Activated T-cell treated with anti-CD3 and anti-CD28 coated beads, Interleukin-2, amount 50 U/mL, for 72 hours (primary cell): ENCODE data around the gene CYP19A1. TPM values are rescaled to one million over a fixed set of nuclear protein-coding genes. Genes with fewer than 3 reads are reported as not detected.

ENCODE experiments used
- ATAC-seq, 2 donors: fragments of 150-1000 bp; cut with Tn5 transposase; replicated peaks in 1 of 2; 2 replicates each; pipeline ENCODE4 v1.10.0; 2021; ENCODE audit warnings: moderate library complexity in 2 of 2, mild to moderate bottlenecking in 1 of 2
- DNase-seq, 2 donors: peaks; one replicate each; pipeline ENCODE4 v3.0.0; 2021 to 2022; ENCODE audit warnings: mixed read lengths in 1 of 2
- H3K27ac Mint-ChIP-seq: one replicate; pipeline ENCODE4 v1.8.0; 2022; ENCODE audit warnings: mild to moderate bottlenecking, moderate library complexity, mixed read lengths
- H3K27me3 Mint-ChIP-seq: one replicate; pipeline ENCODE4 v1.8.0; 2022; ENCODE audit warnings: low read depth, mixed read lengths
- H3K36me3 Mint-ChIP-seq, 2 donors: one replicate each; pipeline ENCODE4 v1.8.0; 2022; ENCODE audit warnings: mixed read lengths in 2 of 2, mild to moderate bottlenecking in 1 of 2; ENCODE audit not compliant: insufficient read depth in 2 of 2
- H3K4me1 Mint-ChIP-seq: one replicate; pipeline ENCODE4 v1.8.0; 2022; ENCODE audit warnings: low read depth, mixed read lengths
- H3K4me3 Mint-ChIP-seq, 2 donors: one replicate each; pipeline ENCODE4 v1.8.0; 2022; ENCODE audit warnings: mild to moderate bottlenecking in 2 of 2, mixed read lengths in 2 of 2, moderate library complexity in 2 of 2
- H3K9me3 Mint-ChIP-seq, 2 donors: one replicate each; pipeline ENCODE4 v1.8.0; 2022; ENCODE audit warnings: mixed read lengths in 2 of 2
- total RNA-seq, 2 donors: library from RNA; stranded (reverse); gene quantifications; one replicate each; pipeline ENCODE4 v1.2.3, GENCODE V29; 2022

CYP19A1 gene
- total RNA-seq, 2 donors from 2014 or later = not detected

DNA sequence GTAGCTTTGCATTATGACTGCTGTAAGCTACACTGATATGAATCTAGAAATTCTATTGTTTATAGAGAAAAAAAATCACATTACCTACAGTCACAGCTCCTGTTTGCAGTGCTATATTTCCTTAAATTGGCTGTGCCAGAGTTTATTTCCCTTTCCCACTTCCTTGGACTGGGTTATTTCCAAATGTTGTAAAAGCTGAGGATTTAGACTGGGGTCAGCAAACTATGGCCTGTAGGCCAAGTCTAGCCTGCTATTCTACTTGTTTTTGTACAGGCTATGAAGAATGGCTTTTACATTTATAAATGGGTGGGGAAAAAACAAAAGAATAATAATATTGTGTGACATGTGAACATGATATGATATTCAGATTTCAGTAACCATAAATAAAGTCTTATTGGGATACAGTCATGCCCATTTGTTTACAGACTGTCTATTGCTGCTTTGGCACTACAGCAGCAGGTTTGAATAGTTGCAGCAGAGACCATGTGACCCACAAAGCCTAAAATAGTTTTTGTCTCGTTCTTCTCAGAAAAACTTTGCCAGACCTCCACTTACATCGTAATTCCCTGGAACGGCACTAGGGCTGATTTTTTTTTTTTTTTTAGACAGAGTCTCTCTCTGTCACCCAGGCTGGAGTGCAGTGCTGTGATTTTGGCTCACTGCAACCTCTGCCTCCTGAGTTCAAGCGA, 10.9 kb upstream of the CYP19A1 start:
- Mint-ChIP-seq H3K27me3 (peaks cover 34% of the 10 kb centered on the region), H3K36me3 (no peaks in the 10 kb centered on the region), H3K9me3 (no peaks in the 10 kb centered on the region), H3K4me1 (no peaks in the 10 kb centered on the region), H3K27ac (no peak overlapping the region), H3K4me3 (no peak overlapping the region)
- DNase-seq = no peak
- no peak for ATAC-seq

DNA sequence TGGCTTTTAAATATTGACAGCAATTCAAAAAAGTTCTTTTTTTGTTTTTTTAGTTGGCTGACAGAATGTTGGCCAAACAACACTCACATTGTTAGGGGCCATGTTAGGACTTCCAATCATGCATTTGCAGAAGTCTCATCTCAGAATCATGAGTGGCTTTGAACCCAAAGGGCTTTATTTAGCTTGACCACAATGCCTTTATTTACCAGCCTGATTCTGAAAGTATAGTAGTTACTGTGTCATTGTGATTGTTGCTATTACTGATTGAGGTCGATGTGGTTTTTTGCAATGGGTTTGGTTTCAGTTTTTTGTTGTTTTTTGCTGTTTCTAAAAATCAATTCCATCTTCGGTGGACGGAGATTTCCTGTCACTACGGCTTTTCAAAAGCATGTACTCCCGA, 10.3 kb upstream of the CYP19A1 start:
- no peaks in the 10 kb centered on the region for H3K36me3 Mint-ChIP-seq
- H3K9me3 Mint-ChIP-seq = no peaks in the 10 kb centered on the region
- no peaks in the 10 kb centered on the region for H3K4me1 Mint-ChIP-seq
- ATAC-seq (no peak), DNase-seq (no peak)
- peaks cover 28% of the 10 kb centered on the region for H3K27me3 Mint-ChIP-seq
- H3K4me3 Mint-ChIP-seq = no peak overlapping the region
- H3K27ac Mint-ChIP-seq = no peak overlapping the region

DNA sequence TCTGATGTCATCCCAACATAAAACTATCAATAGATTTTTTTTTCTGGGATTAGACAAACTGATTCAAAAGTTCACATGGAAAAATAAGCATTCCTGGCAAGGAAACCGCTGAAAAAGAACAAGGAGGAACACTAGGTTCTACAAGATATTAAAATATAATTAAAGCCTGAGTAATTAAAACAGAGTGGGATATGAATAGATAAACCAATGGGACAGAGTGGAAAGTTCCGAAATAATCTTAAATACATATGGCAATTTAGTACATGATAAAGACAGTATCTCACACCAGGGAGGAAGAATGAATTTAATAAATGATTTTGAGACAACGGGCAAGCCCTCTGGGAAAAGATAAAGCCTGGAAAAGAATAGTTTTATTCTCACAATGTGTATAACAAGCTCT, 7.7 kb upstream of the CYP19A1 start:
- H3K9me3 Mint-ChIP-seq = no peaks in the 10 kb centered on the region
- no peak overlapping the region for H3K27ac Mint-ChIP-seq
- no peaks in the 10 kb centered on the region for H3K36me3 Mint-ChIP-seq
- no peaks in the 10 kb centered on the region for H3K4me1 Mint-ChIP-seq
- no peak for DNase-seq
- ATAC-seq = no peak
- H3K4me3 Mint-ChIP-seq = no peak overlapping the region
- H3K27me3 Mint-ChIP-seq = peaks cover 19% of the 10 kb centered on the region

DNA sequence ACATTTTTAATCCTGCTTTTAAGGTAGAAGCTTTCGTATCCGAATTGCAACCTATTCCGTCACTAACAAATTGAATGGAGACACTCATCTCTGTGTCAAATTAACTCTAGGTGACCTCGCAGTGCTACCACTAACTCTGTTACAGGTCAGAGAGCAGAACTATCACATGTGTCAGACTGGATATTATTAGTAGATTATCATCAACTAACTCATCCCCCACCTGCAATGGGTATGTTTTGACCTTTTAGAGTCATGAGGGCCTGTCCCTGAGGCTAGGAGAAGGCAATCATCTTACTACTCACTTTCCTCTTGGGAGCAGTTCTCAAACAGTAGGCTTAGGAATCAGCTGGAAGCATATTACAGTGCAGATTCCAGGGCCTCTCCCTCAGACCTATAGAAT, 5.1 kb upstream of the CYP19A1 start:
- no peak for ATAC-seq
- H3K27me3 Mint-ChIP-seq = peaks cover 23% of the 10 kb centered on the region
- no peak for DNase-seq
- no peak overlapping the region for H3K4me3 Mint-ChIP-seq
- no peaks in the 10 kb centered on the region for H3K4me1 Mint-ChIP-seq
- no peaks in the 10 kb centered on the region for H3K9me3 Mint-ChIP-seq
- no peak overlapping the region for H3K27ac Mint-ChIP-seq
- no peaks in the 10 kb centered on the region for H3K36me3 Mint-ChIP-seq

DNA sequence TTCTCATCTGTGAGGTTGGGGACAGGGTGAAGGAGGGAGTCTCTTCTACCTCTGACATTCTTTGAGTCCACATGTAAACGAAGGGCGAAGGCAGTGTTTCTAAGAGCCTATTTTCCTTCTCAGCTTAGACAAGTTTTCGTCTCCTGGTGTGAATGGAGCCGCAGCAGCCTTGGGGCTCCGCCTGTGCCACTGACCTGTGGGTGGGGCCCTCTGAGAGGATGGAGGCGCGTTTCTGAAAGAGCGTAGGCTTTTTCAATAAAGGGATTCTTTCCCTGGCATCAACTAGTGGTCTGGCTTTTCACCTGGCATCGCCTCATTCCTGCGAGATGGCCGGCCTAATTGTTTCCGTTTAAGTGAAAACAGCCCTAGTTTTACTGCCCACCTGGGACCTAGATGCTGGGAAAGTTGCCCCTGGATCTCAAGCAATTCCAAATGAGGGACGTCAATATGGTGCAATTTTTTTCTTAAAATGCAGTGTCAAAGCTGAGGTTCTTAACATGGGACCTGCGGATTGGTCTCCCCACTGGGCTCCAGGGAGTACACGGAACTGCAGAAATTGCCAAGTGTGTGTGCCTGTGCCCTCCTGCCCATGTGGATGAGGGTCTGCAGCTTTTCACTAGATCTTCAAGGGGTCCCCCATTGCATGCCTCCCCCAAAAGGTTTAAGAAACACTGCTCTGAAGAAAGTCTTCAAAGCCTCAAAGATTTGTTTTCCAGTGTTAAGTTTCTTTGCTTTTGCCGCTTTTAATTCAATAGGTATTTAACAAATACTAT, 4.0 kb upstream of the CYP19A1 start:
- Mint-ChIP-seq H3K4me1 (no peaks in the 10 kb centered on the region), H3K27me3 (peaks cover 23% of the 10 kb centered on the region), H3K36me3 (no peaks in the 10 kb centered on the region), H3K27ac (no peak overlapping the region), H3K9me3 (peaks cover 0 to 1% of the 10 kb centered on the region in 2 donors), H3K4me3 (peak overlapping the region in 1 of 2 donors; percentile 8)
- no peak for DNase-seq
- no peak for ATAC-seq

DNA sequence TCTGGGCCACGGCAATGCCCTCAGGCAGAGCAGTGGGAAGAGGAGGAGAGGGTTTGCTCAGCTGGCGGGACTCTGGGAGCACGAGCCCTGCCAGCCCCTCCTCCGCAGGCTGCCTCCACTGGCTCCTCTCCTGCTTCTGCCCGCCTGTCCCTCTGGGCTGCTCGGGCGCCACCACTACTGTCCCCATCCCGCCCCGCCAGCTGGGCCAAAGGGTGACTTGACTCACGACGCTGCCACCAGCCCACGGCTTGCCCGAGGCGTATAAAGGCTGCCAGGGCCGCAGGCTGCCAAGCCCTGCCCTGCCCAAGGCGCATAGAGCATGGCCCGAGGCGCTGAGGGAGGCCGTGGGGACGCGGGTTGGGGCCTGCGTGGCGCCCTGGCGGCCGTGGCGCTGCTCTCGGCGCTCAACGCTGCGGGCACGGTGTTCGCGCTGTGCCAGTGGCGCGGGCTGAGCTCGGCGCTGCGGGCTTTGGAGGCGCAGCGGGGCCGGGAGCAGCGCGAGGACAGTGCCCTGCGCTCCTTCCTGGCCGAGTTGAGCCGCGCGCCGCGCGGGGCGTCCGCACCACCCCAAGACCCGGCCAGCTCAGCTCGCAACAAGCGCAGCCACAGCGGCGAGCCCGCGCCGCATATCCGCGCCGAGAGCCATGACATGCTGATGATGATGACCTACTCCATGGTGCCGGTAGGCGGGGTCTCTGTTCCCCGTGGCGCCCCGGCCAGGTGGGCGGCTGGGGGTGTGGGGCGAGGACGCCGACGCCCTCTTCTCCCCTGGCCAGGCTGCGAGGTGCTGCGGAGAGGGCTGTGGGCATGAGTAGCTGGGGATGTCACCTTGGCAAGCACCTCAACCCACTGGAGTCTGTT, 3.2 kb upstream of the CYP19A1 start, which contains the start of gene GLDN:
Gene GLDN (plus strand): TSS at position 290 of the 861 bp plus-strand sequence. CDS start 30 bp downstream, at position 320.
- DNase-seq (no peak), ATAC-seq (peak in 1 of 2 donors; percentile 11)
- H3K4me3 Mint-ChIP-seq = peak within 1 kb of the TSS in 1 of 2 donors; percentile 8
- no peaks in the 10 kb centered on the region for H3K36me3 Mint-ChIP-seq
- peaks cover 23% of the 10 kb centered on the region for H3K27me3 Mint-ChIP-seq
- H3K4me1 Mint-ChIP-seq = no peaks in the 10 kb centered on the region
- peaks cover 0 to 2% of the 10 kb centered on the region in 2 donors for H3K9me3 Mint-ChIP-seq
- H3K27ac Mint-ChIP-seq = no peak within 1 kb of the TSS

DNA sequence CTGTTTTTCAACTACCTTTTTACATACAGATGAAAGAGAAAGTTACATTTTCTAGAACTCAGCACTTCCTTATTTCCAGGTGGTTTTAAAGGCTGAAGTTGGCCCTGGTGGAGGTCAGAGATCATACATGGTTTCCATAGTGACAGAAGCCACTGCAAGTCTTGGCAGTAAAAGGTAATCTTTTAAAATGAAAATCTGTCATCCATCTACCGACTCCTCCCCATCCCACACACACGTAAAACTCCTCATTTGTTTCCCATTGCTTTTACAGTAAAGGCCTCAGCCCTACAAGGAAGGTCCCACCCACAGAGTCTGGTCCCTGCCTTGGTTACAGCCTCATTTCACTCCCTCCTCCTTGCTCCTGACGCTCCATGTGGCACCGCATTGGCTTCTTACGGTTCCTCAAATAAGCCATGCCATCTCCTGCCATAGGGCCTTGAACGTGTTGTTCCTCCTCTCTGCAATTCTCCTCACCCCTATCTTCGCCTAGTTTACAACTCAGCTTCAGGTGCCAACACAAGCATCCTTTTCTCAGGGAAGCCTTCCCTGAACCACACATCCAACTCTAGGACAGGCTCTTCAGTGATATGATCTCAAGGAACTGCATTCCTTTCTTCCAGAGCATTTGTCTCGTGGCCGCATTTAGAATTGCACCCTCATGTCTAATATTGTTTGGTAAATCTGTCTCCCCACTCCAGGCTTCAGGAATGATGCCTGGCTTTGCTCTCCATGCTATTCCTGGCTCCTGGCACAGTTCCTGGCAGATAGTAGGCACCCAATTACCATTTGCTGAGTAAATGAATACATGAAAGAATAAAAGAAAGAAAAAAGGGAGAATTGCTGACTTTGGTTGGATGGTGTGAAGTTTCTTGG, 2.6 kb downstream of the CYP19A1 start:
- H3K27me3 Mint-ChIP-seq = peaks cover 12% of the 10 kb centered on the region
- peaks cover 0 to 3% of the 10 kb centered on the region in 2 donors for H3K9me3 Mint-ChIP-seq
- no peak for ATAC-seq
- no peak overlapping the region for H3K27ac Mint-ChIP-seq
- no peak for DNase-seq
- H3K4me3 Mint-ChIP-seq = no peak overlapping the region
- no peaks in the 10 kb centered on the region for H3K36me3 Mint-ChIP-seq
- H3K4me1 Mint-ChIP-seq = no peaks in the 10 kb centered on the region

DNA sequence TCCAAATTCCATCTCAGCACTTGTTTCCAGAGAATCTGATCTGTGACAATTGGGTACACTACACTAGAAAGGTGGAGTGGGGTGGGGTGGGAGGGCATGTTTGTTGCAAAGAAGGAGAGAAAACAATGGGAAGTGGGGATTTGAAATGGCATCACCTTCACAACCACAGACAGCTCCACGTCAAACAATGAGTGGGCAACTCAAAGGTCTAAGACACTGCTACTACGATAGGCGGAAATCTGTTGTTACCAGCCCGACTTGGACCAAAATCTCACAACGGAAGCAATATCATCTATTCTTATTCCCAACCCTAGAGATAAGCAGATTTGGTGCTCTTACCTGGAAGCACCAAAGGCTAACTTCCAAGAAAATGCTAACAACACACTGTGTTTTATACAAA, 3.3 kb downstream of the CYP19A1 start:
- Mint-ChIP-seq H3K4me1 (no peaks in the 10 kb centered on the region), H3K27me3 (peaks cover 7% of the 10 kb centered on the region), H3K9me3 (peaks cover 0 to 3% of the 10 kb centered on the region in 2 donors), H3K4me3 (no peak overlapping the region), H3K36me3 (no peaks in the 10 kb centered on the region), H3K27ac (no peak overlapping the region)
- ATAC-seq = no peak
- DNase-seq = no peak

DNA sequence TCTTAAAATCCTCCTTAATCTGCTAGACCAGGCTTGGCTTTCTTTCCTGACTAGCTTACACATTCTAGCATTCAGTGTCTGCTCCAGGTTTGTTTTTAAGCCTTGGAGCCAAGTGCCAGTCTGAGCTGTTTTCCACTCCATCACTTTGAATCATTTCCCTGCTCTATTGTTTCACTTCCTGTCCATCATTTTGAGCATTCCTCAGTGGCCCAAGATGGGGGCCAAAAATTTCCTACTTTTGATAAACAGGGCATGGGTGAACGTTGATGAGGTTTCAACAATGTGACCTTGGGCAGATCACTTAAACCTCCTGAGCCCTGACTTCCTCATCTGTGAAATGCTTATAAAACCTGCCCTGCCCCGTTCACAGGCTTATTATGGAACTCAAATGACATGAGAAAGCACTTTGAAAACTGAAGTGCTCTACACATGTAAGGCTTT, 4.4 kb downstream of the CYP19A1 start:
- Mint-ChIP-seq H3K36me3 (no peaks in the 10 kb centered on the region), H3K4me3 (no peak overlapping the region), H3K4me1 (no peaks in the 10 kb centered on the region), H3K27ac (no peak overlapping the region), H3K9me3 (peaks cover 0 to 3% of the 10 kb centered on the region in 2 donors), H3K27me3 (no peaks in the 10 kb centered on the region)
- DNase-seq (no peak), ATAC-seq (no peak)

DNA sequence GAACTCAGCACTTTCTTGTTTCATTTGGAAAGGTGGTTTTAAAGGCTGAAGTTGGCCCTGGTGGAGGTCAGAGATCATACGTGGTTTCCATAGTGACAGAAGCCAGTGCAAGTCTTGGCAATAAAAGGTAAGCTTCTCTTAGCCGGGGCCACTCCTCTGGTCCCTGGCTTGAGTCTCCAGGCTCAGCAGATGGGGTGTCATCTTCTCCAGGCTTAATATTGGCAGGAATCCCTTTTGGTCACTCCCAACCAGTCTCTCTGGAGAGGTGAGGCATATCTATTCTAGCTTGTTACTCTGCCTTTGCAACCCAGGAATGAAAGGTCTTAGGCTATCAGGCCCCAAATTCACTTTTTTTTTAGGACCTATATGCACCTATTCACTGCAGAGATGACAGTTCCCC, 4.8 kb downstream of the CYP19A1 start:
- no peak for ATAC-seq
- Mint-ChIP-seq H3K9me3 (peaks cover 0 to 3% of the 10 kb centered on the region in 2 donors), H3K27ac (no peak overlapping the region), H3K4me3 (no peak overlapping the region), H3K4me1 (no peaks in the 10 kb centered on the region), H3K36me3 (no peaks in the 10 kb centered on the region), H3K27me3 (no peaks in the 10 kb centered on the region)
- DNase-seq = no peak

DNA sequence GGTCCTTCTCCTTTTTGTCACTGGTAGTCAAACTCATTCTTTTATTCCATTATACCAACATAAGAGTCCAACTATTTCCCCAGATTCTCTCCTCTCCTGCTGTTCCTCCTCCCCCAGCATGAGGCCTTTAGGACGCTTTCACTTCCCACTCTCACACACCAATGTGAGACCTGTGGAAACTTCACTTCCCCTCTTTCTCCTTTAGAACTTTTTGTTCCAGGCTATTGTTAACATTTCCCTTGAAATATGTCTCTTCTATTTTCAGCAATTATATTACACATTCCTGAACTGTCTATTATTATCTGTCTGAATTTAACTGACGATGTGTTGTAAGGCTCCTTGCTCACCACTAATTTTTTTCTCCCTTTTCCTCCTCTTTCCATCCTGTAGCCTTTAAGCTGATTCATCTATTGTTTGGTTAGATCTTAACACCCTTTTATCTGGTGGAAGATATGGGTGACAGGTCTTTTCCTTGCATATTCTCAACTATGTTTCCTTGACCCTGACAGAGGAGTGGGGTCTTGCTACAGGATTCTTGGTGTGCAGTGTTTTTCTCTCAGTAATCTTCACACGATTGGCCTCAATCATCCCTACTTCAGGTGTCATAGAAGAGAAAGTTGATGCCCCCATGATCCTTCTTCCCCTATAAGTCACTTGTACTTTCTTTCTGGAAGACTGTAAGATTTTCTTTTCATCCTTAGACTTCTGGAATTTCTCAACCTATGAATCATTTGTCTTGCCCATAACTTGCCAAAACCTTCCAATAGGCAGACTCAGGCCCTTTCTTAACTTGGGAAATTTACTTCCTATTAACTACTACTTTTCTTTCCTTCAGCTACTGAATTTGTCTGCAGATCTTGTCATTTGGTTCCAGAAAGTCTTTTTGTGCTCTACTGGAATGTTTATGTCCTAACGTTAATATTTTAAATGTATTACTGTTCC, 5.9 kb downstream of the CYP19A1 start:
- no peaks in the 10 kb centered on the region for H3K27me3 Mint-ChIP-seq
- DNase-seq = no peak
- H3K36me3 Mint-ChIP-seq = no peaks in the 10 kb centered on the region
- no peak overlapping the region for H3K27ac Mint-ChIP-seq
- no peak overlapping the region for H3K4me3 Mint-ChIP-seq
- H3K4me1 Mint-ChIP-seq = no peaks in the 10 kb centered on the region
- peaks cover 0 to 2% of the 10 kb centered on the region in 2 donors for H3K9me3 Mint-ChIP-seq
- no peak for ATAC-seq
